Stimulated activated CD8-positive, alpha-beta memory T cell treated with anti-CD3 and anti-CD28 coated beads, Interleukin-15, amount 100 ng/mL, for 48 hours (primary cell): ENCODE data around the gene NUDT8.
"Not testable (repeated sequence)": the region's sequence is repeated elsewhere in the genome, so short reads cannot be mapped to it uniquely, and the experiment has no call there.

Experiments used
- DNase-seq, 2 donors: peaks; one replicate each; pipeline ENCODE4 v3.0.0-alpha.2; 2020; ENCODE audit warnings: low read depth in 2 of 2

Gene NUDT8

DNA sequence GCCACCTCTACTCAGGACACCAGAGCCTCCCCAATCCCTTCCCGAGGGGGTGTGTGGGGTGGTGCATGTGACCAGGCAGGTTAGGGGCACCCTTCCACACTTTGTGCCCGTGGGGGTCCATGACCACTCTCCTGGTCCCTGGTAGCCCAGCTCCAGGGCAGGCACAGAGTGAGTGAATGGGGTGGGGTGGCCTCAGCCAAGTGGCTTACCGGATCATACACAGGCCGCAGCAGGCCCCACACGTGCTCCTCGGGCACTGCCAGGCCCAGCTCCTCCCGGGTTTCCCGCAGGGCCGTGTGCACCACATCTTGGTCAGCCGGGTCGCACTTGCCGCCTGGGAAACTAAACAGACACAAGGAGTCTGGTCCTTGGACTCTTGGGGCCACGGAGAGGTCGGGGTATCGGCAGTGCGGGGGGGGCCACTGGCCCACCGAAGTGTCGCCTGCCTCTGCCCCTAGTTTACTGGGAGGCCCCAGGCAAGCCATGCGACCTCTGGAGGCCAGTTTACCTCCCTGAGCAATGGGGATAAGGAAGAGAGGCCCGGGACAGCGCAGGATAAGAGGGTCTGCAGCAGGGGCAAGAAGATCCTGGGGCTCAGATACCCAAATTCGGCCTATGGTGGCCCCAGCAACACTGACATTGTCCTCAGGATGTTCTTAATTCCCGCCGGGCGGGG is 889 bp downstream of the NUDT8 start:
- no peak for DNase-seq

DNA sequence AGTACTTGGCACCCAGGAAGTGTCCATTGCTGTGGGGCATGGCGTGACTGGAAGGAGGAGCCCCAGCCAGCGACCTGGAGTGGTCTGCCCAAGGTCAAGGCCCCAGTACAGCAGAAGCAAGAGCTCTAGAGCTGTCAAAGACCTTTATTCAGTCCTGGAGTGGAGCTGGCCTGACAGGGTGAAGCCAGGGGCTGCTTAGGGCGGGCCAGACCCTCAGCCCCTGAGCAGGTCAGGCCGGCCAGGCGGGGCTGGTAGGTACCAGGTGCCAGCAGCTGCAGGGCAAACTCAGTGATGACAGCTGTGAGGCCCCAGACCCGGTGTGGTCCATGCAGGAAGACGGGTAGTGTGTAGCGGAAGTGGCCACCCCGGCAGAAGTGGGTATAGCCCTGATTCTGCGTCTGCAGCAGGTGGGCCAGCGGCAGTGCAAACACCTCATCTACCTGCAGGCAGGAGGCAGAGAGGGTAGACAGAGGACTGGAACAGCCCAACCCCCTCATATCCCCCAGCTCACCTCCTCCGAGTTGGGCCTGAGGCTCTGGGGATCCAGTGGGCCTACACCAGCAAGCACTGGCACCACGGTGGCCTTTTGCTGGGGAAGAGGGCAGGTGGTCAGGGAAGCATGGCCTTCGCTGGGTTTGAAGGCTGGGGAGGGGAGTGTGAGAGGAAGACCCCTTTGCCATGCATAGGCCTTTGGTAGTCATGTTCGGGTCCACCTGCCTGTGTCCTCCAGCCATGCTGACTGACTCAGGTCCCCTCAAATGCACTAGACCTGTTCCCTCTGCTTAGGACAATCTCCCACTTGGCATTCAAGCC is 1.7 kb downstream of the NUDT8 start:
- DNase-seq = no peak

DNA sequence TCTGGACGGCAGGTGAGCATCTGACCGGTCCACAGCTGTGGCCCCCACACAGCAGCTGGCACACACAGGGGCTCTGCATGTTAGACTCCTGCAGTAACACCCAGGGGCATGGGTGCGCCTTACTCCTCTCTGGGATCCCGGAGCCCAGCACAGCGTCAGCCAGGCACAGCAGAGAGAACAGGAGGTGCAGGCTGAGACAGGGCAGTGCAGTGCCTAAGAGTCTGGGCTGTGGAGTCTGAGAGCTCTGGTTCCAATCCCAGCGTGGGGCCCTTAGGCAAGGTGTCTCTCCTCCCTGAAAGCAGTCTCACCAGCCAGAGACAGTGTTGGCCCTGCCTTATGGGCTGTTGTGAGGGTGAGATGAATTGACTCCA is 2.3 kb downstream of the NUDT8 start:
- no peak for DNase-seq

DNA sequence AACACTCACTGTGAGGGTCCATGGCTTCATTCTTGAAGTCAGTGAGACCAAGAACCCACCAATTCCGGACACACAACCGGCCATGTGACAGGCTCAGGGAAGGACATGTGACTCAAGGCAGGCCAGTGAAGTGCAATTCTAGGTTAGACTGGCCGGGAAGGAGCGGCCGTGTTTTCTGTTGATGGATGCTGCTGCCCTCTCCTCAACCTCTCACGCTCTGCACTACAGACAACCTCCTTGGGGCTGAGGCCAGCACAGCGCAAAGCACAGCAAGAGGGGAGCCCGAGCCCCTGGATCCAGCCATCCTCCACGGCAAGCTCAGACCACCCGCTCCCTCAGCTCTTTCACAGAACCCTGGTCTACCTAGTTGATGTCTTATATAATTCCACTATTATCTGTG is 2.8 kb downstream of the NUDT8 start:
- DNase-seq = no peak

DNA sequence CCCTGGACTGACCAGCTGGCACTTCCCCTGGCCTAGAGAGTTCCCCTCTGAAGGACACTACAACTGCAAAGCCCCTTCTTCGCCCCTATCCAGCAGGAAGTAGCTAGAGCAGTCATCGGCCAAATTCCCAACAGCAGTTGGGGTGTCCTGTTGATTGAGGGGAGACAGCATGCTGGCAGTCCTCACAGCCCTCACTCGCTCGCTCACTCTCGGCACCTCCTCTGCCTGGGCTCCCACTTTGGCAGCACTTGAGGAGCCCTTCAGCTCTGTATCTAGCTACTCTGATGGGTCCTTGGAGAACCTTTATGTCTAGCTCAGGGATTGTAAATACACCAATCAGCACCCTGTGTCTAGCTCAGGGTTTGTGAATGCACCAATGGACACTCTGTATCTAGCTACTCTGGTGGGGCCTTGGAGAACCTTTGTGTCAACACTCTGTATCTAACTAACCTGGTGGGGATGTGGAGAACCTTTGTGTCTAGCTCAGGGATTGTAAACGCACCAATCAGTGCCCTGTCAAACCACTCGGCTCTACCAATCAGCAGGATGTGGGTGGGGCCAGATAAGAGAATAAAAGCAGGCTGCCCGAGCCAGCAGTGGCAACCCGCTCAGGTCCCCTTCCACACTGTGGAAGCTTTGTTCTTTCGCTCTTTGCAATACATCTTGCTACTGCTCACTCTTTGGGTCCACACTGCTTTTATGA is 3.5 kb downstream of the NUDT8 start:
- DNase-seq = not testable (repeated sequence)

DNA sequence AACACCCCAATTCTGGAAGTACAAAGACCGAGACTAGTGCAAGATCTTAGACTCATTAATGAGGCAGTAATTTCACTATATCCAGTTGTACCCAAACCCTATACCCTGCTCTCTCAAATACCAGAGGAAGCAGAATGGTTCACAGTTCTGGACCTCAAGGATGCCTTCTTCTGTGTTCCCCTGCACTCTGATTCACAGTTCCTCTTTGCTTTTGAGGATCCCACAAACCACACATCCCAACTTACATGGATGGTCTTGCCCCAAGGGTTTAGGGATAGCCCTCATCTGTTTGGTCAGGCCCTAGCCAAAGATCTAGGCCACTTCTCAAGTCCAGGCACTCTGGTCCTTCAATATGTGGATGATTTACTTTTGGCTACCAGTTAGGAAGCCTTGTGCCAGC is 5.9 kb downstream of the NUDT8 start:
- not testable (repeated sequence) for DNase-seq

DNA sequence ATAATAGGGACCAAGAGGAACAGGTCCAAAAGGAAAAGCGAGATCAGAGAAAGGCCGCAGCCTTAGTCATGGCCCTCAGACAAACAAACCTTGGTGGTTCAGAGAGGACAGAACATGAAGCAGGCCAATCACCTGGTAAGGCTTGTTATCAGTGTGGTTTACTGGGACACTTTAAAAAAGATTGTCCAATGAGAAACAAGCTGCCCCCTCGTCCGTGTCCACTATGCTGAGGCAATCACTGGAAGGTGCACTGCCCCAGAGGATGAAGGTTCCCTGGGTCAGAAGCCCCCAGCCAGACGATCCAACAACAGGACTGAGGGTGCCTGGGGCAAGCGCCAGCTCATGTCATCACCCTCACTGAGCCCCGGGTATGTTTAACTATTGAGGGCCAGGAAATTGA is 6.8 kb downstream of the NUDT8 start:
- not testable (repeated sequence) for DNase-seq

DNA sequence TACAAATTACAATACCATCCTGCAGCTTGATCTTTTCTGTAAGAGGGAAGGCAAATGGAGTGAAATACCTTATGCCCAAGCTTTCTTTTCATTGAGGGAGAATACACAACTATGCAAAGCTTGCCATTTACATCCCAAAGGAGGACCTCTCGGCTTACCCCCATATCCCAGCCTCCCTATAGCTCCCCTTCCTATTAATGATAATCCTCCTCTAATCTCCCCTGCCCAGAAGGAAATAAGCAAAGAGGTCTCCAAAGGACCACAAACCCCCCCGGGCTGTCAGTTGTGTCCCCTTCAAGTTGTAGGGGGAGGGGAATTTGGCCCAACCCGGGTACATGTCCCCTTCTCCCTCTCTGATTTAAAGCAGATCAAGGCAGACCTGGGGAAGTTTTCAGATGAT is 7.8 kb downstream of the NUDT8 start:
- DNase-seq = not testable (repeated sequence)

DNA sequence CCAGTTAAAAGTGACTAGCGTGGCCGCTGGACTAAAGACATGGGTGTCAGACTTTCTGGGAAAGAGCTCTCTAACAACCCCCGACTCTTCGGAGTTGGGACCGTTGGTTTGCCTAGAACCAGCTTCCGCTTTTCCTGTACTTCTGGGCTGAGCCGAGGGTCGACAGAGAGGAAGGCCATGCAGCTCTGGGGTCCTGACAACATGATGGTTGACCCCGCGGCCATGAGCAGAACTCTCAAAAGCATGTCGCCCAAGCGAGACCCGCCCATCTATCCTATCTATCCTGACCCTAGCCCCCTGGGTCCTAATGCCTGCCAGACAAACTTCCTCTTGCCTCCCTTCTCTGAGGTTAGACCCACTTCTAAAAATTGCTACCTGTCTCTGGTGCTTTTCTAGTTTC is 9.1 kb downstream of the NUDT8 start:
- not testable (repeated sequence) for DNase-seq

DNA sequence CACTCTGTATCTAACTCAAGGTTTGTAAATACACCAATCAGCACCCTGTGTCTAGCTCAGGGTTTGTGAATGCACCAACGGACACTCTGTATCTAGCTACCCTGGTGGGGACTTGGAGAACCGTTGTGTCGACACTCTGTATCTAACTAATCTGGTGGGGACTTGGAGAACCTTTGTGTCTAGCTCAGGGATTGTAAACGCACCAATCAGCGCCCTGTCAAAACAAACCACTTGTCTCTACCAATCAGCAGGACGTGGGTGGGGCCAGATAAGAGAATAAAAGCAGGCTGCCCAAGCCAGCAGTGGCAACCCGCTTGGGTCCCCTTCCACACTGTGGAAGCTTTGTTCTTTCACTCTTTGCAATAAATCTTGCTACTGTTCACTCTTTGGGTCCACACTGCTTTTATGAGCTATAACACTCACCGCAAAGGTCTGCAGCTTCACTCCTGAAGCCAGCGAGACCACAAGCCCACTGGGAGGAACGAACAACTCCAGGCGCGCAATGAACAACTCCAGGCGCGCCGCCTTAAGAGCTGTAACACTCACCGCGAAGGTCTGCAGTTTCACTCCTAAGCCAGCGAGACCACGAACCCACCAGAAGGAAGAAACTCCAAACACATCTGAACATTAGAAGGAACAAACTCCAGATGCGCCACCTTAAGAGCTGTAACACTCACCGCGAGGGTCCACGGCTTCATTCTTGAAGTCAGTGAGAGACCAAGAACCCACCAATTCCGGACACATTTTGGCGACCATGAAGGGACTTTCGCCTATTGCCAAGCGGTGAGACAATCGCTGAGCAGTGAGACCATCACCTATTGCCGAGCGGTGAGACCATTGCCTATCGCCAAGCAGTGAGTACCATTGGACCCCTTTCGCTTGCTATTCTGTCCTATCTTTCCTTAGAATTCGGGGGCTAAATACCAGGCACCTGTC is 9.8 kb downstream of the NUDT8 start:
- not testable (repeated sequence) for DNase-seq

DNA sequence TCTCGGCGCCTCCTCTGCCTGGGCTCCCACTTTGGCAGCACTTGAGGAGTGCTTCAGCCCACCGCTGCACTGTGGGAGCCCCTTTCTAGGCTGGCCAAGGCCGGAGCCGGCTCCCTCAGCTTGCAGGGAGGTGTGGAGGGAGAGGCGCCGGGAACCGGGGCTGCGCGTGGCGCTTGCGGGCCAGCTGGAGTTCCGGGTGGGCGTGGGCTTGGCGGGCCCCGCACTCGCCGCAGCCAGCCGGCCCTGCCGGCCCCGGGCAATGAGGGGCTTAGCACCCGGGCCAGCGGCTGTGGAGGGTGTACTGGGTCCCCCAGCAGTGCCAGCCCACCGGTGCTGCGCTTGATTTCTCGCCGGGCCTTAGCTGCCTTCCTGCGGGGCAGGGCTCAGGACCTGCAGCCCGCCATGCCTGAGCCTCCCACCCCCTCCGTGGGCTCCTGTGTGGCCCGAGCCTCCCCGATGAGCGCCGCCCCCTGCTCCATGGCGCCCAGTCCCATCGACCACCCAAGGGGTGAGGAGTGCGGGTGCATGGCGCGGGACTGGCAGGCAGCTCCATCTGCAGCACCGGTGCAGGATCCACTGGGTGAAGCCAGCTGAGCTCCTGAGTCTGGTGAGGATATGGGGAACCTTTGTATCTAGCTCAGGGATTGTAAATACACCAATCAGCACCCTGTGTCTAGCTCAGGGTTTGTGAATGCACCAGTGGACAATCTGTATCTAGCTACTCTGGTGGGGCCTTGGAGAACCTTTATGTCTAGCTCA is 10.7 kb downstream of the NUDT8 start:
- DNase-seq = not testable (repeated sequence)

DNA sequence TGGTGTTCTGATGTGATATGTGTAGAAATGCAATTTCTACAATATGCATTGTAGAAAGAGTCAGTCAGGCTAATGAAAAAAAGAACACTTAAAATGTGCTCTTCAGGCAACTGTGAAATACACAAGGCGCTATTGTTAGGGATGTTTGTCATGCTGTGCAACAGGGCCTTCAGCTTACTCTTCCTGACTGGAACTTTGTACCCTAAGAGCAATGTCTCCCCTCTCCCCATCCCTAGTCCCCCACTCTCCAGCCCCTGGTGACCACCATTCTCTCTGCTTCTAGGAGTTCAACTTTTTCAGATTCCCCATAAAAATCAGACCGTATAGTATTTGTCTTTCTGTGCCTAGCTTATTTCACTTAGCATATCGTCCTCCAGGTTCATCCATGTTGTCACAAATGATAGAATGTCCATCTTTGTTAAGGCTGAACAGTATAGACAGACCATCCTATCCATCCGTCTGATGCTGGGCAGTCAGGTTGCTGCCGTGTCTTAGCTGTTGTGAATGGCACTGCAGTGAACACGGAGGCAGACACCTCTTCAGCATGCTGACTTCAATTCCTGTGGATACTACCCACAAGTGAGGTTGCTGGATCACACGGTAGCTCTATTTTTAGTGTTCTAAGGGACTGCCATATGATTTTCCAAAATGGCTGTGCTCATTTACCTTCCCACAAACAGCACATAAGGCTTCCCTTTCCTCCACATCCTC is 12.3 kb downstream of the NUDT8 start:
- DNase-seq = no peak

DNA sequence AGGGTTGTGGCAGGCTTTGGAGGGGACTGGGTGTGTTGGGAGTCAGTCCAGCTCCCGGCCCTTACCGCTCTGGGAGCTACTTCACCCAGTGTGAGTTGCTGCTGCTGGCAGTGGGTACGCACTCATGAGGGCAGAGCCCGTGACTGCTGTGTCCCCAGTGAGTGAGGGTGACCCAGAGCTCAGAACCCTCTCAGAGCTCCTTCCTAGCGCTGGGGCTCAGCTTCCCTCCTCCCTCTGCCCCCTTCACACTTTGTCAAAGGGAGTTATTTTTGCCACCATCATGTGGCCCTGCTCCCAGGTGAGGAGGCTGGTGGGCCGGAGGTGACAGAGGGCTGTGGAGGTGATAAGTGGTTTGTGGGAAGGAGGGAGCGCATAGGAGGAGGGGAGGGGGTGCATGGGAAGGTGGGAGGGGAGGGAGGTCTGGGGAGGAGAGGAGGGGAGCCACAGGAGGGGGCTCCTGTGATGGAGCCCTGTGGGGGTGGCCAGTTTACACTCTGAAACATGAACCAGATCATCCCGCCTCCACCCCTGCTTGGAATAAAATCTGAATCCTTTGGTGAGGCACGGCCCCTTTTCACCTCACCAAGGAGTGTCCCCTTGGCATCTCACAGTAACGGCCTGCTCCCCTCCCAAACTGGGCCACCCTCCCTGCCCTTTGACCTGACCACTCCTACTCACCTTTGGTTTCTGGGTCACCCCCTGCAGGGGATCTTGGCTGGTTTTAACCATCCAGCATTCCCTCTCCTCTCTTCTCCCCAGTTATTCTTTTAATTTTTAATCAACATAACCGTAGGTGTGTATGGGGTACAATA is 13.1 kb downstream of the NUDT8 start:
- DNase-seq = no peak

DNA sequence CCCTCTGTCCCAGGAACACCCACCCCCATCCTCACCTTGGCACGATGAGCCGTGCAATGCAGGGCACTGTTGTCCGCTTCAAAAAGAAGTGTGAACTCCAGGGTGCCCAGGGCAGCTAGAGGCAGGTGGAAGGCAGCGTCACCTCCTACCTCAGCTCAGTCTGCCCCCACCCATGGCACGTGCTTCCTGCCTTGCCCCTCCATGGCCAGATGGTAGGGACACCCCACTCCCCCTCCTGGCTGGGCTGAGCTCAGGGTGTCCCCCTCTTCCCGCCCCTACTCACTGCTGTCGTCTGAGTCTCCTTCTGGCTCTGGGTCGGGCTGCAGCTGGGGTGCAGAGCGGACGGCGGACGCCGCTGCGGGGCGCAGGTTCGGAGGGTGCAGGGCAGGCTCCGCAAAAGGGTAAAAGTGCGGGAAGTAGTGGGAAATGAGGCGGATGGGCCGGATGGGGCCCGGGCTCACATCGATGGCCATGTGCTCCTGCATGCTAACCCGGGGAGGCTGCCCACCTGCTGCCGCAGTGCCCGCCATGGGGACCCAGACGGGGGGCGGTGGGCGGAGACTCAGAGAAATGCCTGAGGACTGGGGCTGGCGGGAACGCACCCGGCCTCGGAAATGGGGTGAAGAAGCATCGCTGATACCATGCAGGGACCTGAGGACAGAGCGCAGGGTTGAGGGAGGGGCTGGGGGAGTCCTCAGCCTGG is 13.9 kb downstream of the NUDT8 start:
- DNase-seq = no peak

DNA sequence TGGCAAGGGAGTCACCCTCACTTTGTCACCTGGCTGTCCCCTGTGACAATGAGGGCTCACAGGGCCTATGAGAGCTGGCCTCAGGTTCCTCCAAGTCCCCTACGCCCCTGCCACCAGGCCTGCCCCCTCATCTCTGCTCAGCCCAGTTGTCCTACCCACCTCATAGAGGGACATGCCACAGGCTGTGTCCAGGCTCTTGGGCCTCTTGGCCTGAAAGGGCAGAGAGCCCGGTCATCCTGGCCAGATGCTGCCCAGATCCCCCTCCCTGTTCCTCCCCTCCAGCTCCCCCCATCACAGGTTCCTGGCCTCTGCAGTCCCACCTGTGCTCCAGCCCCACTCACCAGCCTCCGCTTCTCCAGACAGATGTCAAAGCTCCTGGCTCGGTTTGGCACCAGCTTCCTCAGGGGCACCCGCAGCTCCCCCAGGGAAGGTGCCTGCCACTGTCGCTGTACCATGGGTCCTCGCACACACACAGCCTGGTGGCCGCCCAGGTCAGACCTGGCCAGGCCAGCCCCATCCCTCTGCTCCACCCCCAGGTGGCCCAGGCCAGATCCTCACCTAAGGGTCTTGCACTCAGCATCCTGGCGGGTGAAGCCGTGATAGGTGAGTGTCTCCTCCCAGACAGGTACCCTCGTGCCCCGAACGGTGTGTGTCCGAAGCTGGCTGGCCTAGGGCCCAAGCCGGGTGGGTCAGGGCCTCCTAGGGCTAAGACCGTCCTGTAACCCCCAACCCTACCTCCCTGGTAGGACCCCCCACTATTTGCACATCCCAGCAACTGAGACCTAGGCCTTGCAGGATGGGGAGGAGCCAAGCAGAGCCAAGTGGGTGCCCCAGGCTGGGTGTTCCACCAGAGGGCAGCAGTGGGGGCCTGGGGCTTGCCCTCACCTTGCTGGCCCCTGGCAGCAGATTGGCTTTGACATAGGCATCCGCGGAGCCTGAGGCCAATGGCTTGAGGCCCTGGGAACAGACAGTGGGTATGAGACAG is 14.7 kb downstream of the NUDT8 start:
- peak; percentile 42 to 63 for DNase-seq

DNA sequence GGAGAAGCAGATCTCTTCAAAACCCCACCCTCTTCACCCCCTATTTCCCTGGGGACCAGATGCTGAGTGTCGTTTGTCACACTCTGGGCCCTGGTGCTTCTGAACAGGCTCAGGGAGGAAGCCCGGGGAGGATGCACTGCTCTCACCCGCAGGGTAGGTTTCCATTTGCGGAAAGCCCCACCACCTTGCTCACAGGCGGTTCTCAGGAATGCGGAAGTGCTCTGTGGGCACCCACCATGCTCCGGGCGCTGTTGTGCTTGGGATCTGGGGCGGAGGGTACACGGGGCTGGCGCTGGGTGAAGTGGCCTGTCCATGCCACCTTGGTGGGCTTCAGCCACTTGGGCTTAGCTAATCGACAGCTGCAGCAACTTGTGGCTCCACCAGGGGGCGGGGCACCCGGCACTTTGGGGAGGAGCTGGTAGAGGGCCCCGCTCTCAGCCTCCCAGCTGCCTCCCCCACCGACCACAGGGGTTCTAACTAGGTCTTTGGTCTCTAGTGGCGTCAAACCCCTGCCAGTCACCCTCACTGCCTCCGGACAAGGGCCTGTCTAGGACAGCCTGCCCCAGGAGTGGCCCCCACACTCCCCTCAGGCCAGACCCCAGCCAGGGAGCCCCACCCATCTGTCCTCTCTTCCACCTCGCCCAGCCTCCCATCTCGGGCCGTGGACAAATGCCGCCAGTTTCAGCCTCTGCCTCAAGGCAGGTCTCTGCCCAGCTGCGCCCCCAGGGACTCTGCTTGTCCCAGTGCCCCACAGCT is 15.6 kb downstream of the NUDT8 start:
- peak; percentile 77 to 79 for DNase-seq
